Adrenal gland (tissue), 5 donors: Measurements from ENCODE around the gene GALNT11.

Source experiments
- POLR2A ChIP-seq, 2 donors: fragments of 450-650 bp; IDR thresholded peaks; one replicate each; pipeline ENCODE4 v1.6.1; 2017; ENCODE audit warnings: antibody characterized with exemption in 2 of 2, mild to moderate bottlenecking in 2 of 2, moderate library complexity in 1 of 2
- TF ChIP-seq, protein P1 (sequence below), 6 experiments: fragments of 450-650 bp in 4 of 6; fragments of 200-600 bp in 2 of 6; sonication (generic) in 1 of 6; IDR thresholded peaks; 1 replicate in 5 of 6; 2 replicates in 1 of 6; pipeline versions ENCODE4 v1.5.1 to v1.8.0; 2016 to 2021; ENCODE audit warnings: antibody characterized with exemption in 6 of 6, mild to moderate bottlenecking in 2 of 6, moderate library complexity in 1 of 6
- donor health status: DM: no; HTN: no; CAD: no.

DNA sequence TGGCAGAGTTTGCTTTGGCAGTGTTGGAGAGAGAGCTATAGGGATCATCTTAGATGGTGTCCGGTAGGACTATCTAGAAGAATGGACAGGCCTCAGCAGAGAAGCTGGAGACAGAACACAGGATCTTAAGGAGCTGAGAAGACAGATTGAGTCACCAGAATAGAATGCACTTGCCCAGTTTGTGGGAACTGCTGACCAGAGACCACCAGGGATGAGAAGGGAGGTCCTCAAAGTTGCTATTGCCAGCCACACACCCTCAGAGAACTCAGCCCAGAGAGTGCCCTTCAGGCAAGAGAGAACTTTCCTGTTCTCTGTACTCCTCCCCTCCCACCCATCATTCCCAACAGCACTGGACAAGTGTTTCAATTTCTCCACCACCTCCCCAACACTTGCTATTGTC lies 25.3 kb upstream of the GALNT11 start:
- TF ChIP-seq, protein P1, sequence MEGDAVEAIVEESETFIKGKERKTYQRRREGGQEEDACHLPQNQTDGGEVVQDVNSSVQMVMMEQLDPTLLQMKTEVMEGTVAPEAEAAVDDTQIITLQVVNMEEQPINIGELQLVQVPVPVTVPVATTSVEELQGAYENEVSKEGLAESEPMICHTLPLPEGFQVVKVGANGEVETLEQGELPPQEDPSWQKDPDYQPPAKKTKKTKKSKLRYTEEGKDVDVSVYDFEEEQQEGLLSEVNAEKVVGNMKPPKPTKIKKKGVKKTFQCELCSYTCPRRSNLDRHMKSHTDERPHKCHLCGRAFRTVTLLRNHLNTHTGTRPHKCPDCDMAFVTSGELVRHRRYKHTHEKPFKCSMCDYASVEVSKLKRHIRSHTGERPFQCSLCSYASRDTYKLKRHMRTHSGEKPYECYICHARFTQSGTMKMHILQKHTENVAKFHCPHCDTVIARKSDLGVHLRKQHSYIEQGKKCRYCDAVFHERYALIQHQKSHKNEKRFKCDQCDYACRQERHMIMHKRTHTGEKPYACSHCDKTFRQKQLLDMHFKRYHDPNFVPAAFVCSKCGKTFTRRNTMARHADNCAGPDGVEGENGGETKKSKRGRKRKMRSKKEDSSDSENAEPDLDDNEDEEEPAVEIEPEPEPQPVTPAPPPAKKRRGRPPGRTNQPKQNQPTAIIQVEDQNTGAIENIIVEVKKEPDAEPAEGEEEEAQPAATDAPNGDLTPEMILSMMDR (IDR thresholded peaks at IDR 0.05), result no peak
- TF ChIP-seq POLR2A (IDR thresholded peaks at IDR 0.05), result no peak
